IPS-NIHi7 (cell line): Measurements from ENCODE around the gene CCNG2.

Experiments used
- DNase-seq: peaks from one replicate; pipeline ENCODE4 v3.0.0; 2012; ENCODE audit warnings: mixed read lengths; ENCODE audit errors: extremely low spot score

The CCNG2 gene

DNA sequence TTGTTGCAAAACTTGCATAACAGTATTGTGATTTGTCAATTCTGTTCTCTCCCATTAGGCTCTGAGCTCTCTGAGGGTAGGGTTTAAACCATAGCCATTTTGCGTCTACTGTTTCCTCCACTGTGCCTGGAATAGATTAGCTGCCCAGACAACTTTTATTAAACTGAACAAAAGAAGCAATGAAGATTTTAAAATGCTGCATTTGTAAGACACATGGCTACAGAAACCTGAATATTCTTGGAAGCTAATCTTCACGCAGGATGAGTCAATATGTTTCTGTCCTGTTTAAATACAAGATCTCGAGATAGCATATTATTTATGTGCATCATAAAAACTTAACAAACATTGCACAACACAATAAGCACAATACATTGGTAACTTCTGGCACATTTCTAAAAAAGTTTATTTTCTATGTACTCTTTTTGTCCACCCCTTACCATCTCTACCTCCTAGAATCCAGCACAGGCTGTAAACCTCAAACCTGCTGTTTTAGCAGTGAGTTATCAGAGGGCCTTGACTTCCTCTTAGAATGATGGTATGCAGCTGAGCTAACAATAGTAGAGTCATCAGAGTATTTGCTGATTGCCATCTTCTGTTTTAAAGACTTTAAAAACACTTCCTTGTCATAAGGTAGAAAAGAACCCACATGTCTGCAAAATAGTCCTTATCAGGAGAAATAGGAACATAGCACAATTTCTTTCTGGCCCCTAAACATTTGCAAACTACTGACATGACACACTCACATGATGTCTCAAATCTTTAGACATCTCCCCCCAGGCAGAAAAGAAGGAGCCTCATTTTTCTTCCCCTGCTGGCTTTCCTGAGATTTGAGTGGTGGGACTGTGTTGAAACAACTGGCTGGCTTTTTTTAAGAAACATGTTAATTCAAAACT, 10.6 kb upstream of the CCNG2 start:
- DNase-seq = no peak

DNA sequence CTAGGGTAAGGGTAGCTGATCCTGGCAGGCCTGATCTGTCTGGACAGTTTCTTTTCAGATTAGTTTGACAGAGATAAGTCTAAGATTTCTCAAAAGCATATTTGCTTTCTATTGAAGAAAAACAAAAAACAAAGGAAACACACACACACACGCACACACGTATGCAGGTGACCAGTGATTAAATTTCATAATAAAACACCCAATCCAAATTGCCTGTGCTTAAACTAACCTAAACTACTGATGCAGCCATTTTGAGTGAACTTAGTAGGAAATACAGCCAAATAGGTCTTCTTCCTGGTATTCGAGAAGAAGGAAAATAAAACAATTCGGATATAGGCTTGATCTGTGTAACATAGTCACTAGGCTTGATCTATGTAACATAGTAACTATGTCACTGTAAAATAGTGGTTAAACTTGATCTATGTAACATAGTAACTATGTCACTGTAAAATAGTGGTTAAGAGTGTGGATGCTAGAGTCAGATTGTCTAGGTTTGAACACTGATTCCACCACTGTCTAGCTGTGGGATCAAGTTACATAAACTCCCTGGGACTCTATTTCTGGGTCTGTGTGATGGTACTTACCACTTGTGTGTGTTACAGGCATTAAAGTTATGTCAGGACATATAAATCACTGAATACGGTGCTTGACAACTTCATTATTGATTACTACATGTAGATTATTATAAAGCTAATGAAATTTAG, 9.8 kb upstream of the CCNG2 start:
- DNase-seq = no peak

DNA sequence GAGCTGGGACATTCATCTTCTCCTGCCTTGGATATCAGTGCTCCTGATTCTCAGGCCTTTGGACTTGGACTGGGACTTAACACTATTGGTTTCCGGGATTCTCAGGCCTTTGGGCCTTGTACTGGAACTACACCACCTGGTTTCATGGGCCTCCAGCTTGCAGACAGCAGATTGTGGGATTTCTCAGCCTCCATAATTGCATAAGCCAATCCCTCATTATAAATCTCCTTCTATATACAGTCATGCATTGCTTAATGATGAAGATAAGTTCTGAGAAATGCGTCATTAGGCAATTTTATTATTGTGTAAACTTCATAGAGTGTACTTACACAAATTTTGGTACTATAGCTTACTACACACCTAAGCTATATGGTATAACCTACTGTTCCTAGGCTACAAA, 8.9 kb upstream of the CCNG2 start:
- DNase-seq = no peak

DNA sequence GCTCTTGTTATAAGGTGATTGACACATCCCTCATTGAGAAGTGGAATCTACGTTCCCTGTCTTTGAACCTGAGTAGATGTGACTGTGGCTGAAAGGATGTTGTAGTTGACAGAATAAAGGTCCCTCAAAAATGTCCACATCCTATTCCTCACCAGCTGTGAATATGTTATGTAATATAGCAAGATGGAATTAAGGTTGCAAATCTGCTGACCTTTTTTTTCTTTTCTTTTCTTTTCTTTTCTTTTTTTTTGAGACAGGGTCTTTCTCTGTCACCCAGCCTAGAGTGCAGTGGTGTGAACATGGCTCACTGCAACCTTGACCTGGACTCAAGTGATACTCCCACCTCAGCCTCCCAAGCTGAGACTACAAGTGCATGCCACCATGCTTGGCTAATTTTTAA, 7.2 kb upstream of the CCNG2 start:
- DNase-seq = no peak

DNA sequence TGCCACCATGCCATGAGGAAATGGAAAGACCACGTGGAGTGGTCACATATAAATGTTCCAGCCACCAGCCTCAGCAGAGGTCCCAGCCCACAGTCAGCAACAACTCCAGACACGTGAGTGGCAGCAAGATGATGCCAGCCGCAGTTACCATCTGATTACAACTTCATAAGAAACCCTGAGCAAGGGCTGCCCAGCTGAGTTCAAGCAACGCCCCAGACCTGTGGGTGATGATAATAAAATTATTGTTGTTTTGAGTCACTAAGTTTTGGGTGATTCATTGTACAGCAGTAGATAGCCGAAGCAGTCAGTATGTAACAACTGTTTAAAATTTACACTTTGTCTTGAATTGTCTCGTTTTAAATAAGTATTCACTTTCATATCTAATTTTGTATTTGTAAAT, 5.8 kb upstream of the CCNG2 start:
- no peak for DNase-seq

DNA sequence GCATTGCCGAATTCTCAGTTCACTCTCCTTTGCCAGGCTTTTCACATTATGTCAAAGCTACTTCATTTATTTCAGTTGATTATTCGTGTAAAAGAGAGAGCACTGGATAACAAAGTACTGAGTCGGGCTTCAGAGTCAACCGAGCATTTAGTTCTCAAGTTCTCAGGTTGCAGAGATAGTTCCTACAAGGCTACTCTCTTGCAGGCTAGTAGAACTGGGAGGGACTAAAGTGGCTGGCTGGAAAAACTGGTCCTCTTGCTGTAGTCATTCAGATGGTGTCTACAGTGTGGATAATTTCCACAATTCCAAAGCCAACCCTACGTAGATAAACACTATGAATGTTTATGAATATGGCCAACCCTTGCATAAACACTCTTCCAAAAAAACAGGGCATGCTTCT, 4.6 kb upstream of the CCNG2 start:
- peak; percentile 29 for DNase-seq

DNA sequence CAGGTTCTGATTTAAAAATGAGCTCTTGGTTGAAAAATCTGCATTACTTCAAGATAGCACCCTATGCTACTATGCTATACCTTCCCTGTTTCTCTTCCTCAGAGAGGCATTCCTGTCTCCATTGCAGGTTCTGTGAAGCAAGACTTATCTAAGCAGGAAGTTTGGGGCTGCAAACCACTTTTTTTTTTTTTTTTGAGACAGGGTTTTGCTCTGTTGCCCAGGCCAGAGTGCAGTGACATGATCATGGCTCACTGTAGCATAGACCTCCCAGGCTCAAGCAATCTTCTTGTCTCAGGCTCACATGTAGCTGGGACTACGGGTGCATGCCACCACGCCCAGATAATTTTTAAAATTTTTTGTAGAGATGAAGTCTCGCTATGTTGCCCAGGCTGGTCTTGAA, 4.0 kb upstream of the CCNG2 start:
- DNase-seq = no peak

DNA sequence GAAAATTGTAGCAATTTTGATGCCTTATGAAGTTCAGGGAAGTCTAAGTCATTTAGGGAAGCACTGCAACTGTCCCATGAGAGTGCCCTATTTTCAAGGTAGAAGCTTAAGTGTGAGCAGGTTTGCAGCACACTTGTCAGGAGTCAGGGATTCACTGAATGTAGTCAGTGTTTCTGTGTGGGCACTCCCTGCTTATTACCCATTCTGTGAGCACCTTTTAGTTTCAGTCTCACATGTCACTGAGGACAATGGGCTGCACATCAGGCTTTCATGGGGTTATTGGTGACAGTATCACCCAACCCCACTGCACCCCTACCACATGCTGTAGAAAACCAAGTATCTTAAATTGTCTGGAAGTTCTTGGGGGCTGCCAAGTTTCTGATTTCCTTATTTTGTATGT, 2.9 kb upstream of the CCNG2 start:
- DNase-seq = no peak

DNA sequence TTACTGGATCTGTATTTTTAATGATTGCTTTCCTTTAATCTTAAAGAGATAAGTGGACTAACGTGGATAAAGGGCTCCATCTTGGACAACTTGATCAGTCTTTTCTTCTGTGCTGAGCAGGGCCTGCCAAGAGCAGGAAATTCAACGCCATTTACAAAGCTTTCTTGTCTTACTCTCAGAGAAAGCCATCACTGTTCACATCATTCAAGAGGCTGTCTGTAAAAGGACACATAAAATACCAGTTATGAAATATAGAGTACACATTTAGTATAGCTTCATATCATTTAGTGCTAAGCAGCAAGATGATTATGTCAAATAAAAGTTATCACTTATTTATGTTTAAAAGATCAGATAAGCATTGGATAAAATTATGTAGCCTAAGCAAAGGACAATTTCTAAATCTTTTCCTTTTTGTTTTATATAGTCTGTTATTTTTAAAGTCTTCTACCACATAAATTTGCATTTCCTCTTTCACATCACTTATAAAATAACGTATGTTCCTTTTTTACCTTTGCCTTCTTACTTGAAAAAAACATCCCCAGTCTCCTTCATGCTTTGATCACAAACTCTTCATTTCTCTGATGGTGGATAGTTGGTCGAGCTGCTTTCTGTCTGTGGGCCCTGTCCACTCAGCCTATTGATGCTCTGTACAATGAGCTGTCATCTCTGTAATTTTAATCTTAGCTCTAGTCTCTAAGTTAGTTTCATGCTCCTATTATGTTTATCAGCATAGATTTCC, 2.1 kb upstream of the CCNG2 start:
- no peak for DNase-seq

DNA sequence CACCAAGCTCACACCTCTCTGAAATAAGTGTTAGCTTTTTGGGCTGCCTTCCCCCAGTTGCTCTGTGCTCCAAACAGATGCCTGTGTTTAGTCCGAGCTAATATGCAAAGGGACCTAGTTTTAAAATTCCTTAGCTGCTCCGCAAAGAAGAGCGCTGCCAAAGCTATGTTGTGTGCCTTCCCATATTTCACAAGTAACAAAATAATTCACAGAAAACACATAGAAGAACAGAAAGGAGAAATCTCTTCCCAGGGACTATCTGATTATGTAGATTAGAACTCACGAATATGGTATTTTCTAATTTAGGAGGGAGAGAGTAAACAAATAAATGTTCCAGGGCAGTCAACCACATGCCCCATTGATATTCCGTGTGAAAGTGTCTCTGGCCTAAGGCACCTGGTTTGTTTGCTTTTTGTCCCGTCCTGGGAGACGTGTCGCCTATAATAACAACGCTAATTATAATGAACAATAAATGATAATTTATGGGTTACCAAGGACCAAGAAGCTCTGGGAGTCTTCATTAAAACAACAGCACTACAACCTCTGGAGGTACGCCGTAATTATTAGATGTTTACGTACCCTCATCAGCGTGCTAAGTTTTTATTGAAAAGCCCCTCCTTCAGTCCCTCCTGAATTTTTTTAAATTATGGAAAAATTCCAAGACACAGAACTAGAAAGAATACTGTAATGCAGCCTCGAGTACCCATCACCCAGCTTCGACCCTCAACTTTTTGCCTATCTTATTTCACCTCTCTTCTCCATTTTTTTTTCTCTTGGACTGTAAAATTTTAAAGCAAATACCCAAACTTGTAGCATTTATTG, 1.2 kb upstream of the CCNG2 start:
- DNase-seq = no peak

DNA sequence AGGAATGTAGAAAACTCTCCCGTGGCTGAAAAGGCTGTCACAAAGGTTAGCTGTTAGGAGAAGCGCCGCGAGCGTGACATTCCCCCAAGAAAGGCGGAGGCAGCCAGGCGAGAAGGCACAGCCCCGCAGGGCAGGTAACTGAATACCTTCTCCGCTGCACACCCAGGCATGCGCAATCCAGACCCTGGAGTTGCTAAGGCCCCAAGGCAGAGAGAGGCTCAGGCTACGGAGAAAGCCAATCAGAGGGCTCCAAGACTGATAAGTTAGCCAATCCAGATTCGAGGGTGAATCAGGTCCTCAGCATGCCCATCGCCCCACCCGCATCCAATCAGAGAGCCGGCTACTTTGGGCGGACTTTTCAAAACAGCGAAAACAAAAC, 485 bp upstream of the CCNG2 start:
- peak; percentile 97 for DNase-seq

DNA sequence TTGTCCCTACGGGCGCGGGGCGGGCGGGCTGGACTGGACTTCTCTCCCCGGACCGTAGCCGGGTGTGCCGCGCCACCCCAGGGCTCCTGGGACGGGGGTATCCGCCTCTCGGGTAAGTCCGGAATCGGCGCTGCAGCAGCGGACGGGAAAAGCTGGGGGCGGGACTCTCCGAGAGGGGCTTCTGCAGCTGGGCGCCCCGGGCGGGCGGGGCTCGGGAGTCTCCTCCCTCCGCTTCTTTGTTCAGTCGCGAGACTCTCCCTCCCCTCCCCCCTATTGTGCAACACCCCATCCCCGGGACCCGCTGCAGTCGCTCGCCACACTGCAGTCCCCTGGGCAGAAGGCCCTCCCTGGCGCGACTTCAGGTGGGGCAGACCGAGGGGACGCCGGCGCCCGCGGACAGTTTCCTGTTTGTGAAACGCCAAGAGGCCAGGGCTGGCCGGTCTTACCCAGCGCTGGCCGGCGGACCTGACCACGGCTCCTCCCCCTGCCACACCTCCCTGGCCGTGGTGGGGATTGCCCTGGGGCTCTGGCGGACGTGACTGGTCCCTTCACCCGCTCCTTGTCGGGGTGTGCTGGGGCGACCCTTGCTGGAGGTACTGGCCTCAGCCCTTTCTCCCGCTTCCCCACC, 966 bp downstream of the CCNG2 start:
- peak; percentile 91 for DNase-seq

DNA sequence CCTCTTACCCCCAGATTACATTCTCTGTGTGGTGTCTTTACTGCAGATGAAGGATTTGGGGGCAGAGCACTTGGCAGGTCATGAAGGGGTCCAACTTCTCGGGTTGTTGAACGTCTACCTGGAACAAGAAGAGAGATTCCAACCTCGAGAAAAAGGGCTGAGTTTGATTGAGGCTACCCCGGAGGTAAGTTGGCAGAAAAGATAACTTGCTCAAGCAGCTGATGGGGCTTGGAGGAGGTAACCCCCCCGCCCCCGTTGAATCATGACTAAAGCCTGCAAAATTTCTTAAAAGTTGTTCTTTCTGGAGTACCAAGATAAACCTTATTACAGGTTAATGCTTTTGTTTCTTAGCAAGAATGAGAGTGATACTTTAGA, 1.5 kb downstream of the CCNG2 start:
- no peak for DNase-seq

DNA sequence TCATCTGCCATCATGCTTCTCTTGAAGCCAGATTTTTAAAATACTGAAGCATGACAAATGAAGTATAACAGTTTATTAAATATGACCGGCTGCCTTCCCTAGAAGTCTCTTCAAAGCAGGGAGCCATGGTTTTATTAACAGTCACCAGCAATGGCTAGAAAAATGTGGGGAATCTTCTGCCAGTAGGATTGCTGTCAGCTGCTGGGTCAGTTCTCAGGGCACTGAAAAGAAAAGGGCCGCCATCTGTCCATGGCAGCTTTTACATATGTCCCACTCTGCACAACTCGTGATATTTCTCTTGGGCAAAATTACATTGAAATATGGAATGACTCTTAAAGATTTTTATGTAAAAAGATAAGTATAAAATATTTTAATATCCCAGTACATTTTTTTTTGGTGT, 2.8 kb downstream of the CCNG2 start:
- no peak for DNase-seq

DNA sequence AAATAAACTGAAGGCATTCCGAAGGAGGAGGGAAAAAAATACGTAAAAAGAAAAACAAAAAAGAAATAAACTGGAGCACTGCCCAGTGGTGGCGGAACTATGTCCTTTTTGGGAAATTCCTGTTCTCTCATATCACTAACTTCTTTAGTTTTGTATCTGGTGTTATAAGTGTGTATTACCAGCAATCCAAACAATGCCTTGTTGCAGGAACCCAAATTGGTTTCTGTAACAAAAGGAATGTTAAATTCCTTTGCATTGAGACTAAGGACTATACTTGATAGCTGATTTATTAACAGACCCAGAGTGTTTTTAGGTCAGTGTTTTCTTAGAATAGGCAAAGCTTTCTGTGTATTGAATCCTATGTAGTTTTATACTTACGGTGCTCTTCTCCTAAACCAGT, 6.6 kb downstream of the CCNG2 start:
- no peak for DNase-seq

DNA sequence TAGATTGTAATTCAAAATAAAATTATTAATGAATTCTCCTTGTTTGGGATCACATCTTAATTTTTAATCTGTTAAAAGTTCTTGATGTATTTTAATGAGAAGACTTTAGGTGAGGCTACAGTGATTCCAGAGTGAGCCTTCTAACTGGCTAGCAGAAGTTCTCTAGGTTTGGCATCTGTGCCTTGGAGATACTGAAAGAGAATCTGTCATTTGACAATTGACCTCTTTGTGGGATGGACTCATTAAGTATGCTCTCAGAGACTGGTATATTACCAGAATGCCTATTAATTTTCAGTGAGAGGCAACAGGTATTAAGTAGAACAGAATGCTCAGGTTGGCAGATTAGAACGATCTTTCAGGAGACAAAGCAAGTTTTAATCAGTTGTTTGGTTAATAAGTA, 10.2 kb downstream of the CCNG2 start:
- no peak for DNase-seq

DNA sequence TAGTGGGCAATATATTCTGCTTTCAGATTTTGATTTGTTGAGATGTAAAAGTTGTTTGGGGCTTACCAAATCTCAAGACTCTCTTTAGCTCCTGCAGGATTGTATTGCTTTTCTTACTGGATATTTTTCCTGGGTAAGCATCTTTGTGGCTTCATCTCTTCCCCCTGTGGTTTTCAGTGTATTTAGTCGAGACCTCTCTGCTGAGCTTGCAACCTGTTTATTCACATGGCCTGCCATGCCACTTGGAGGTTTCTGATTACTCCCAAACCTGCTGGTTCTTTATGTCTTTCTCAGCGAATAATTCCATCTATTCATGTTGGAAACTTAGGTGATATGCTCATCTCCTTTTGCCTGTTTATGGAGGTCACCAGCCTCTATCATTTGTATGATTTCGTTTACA, 10.9 kb downstream of the CCNG2 start:
- no peak for DNase-seq

DNA sequence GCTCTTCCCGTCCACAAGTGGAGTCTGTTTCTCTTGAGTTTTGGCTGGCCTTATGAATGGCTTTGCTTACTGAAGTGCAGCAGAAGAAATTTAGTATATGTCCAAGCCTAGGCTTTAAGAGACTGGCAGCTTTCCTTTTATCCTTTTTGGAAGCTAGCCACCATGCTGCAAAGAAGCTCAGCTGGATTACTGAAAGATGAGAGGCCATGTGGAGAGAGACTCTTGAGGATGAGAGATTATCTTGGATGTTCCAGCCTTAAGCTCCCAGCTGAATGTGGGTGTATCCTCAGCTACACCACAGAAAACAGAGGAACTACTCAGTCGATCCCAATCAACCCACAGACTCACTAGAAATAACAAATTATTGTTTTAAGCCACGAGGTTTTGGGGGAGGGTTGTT, 12.5 kb downstream of the CCNG2 start:
- DNase-seq = no peak

DNA sequence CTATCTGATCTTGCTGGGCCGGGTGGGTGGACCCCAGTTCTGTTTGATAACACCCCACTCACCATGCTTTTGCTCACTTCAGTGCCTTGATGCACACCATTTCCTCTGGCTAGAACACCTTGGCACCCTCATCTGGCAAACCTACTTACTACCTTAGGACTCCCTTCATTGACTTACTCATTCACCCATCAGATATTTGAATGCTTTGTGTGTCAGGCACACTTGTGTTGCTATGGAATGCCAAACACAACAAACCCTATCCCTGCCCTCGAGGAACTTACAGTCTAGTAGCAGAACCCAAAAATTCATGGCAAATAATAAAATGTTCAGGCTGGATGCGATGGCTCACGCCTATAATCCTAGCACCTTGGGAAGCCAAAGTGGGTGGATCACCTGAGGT, 13.9 kb downstream of the CCNG2 start:
- DNase-seq = no peak

DNA sequence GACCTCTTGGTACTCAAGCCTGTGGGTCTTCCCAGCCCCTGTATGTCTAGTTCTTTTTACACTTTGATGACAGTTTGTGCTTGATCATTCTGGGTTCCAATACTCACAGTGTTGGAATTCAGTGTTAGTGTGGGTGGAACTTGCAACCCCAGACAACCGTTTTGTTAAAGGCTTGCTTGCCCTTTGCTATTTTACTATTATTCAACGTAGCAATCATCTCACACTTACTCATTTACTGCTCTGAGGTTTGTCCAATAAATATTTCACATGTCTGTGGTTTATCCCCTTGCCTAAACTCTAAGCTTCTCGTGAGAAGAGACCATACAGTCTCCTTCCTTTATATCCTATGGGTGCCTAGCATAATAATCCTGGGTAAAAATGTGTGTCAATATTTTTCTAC, 15.3 kb downstream of the CCNG2 start:
- DNase-seq = no peak

DNA sequence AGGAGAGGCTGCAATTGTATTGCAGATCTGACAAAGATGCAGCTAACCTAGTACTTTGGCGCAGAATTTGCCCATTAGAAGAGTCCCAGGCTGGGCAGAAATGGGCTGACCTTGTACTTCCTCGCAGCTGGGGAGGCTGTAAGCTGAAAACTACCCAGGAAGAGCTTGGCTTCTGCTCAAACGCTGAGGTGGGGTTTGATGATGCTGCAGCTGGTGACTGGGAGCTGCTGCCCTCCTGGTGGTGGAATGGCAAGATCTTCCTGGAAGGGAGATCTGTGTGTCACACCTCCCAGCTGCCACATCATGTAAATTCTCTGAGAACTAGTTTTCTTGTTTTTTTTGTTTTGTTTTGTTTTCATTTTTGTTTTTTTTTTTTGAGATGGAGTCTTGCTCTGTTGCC, 17.4 kb downstream of the CCNG2 start:
- no peak for DNase-seq
